A549 (cell line): ENCODE measurements around the gene ACKR2. TPM values are rescaled to one million over a fixed set of nuclear protein-coding genes. Genes with fewer than 3 reads are reported as not detected.

Experiments
- ATAC-seq, 2 experiments: fragments of 200-7000 bp in 1 of 2; fragments of >200 bp in 1 of 2; cut with Nextera tagmentation in 1 of 2; cut with Tn5 transposase in 1 of 2; 3 replicates each; pipeline versions ENCODE4 v1.8.0 to v1.9.1; 2018 to 2020; ENCODE audit warnings: mild to moderate bottlenecking in 1 of 2, moderate library complexity in 1 of 2
- CTCF ChIA-PET: fragments of 300-600 bp; sonication (Branson Sonifier 250); formaldehyde crosslinking; extraction: SDS; loops from one replicate; lab custom pipeline; 2021; ENCODE audit warnings: antibody characterized with exemption, inconsistent platforms; lab: Yijun Ruan, JAX
- POLR2A ChIA-PET: fragments of 350-600 bp; formaldehyde crosslinking; extraction: SDS; loops from one replicate; lab custom pipeline; 2021; ENCODE audit warnings: antibody characterized with exemption, inconsistent platforms; lab: Yijun Ruan, JAX
- DNase-seq, 2 experiments: peaks; one replicate each; pipeline versions ENCODE4 v3.0.0 to v3.0.0-alpha.2; 2011 to 2016; ENCODE audit warnings: low read depth in 1 of 2, low spot score in 1 of 2
- FAIRE-seq: peaks from 2 replicates; lab custom pipeline; 2011; peaks lifted over from hg19 to GRCh38; lab: Jason Lieb, UNC
- H3K27ac ChIP-seq, 2 experiments: fragments of >200 bp; sonication (Bioruptor Twin); formaldehyde crosslinking; 3 replicates each; pipeline ENCODE4 v1.5.1; 2016 to 2017
- H3K4me1 ChIP-seq: fragments of >200 bp; sonication (Bioruptor Twin); formaldehyde crosslinking; 3 replicates; pipeline ENCODE4 v1.6.1; 2016
- H3K4me2 ChIP-seq: fragments of >200 bp; sonication (Bioruptor Twin); formaldehyde crosslinking; 3 replicates; pipeline ENCODE4 v1.6.1; 2016
- H3K4me3 ChIP-seq: fragments of >200 bp; sonication (Bioruptor Twin); formaldehyde crosslinking; 3 replicates; pipeline ENCODE4 v1.5.1; 2016
- H3K9me3 ChIP-seq: fragments of >200 bp; sonication (Bioruptor Twin); formaldehyde crosslinking; 3 replicates; pipeline ENCODE4 v1.6.1; 2016
- BHLHE40 ChIP-seq: IDR thresholded peaks from 2 replicates; pipeline ENCODE4 v1.6.1; 2012; ENCODE audit warnings: low read depth, low read length, inconsistent platforms
- CBX8 ChIP-seq: fragments of 200-600 bp; sonication (generic); IDR thresholded peaks from 2 replicates; pipeline ENCODE4 v1.6.1; 2016
- CTCF ChIP-seq: fragments of >200 bp; sonication (Bioruptor Twin); formaldehyde crosslinking; IDR thresholded peaks from 3 replicates; pipeline ENCODE4 v1.5.1; 2016
- EHF ChIP-seq: fragments of 250-450 bp; sonication (Bioruptor Pico); IDR thresholded peaks from 2 replicates; pipeline ENCODE4 v1.5.0; 2020; ENCODE audit warnings: mild to moderate bottlenecking
- FOSL2 ChIP-seq, 2 experiments: fragments of 450-650 bp in 1 of 2; fragments of >200 bp in 1 of 2; sonication (Bioruptor Twin) in 1 of 2; formaldehyde crosslinking; IDR thresholded peaks; 2 replicates each; pipeline versions ENCODE4 v1.5.0 to v1.6.1; 2016 to 2020; ENCODE audit warnings: mild to moderate bottlenecking in 1 of 2, moderate library complexity in 1 of 2
- HDAC2 ChIP-seq: fragments of 200-600 bp; sonication (generic); IDR thresholded peaks from 2 replicates; pipeline ENCODE4 v1.6.1; 2016
- HOXB13 ChIP-seq: fragments of 250-450 bp; sonication (Bioruptor Pico); IDR thresholded peaks from 2 replicates; pipeline ENCODE4 v1.5.0; 2020; ENCODE audit warnings: low read depth, mild to moderate bottlenecking, moderate library complexity
- HOXB5 ChIP-seq: fragments of 250-450 bp; sonication (Bioruptor Pico); IDR thresholded peaks from 2 replicates; pipeline ENCODE4 v1.5.0; 2020; ENCODE audit warnings: mild to moderate bottlenecking, moderate library complexity
- JUNB ChIP-seq: fragments of >200 bp; sonication (Bioruptor Twin); formaldehyde crosslinking; IDR thresholded peaks from 2 replicates; pipeline ENCODE4 v1.6.1; 2016
- KDM1A ChIP-seq: fragments of 200-600 bp; sonication (generic); IDR thresholded peaks from 2 replicates; pipeline ENCODE4 v1.6.1; 2016; ENCODE audit warnings: low read depth, mild to moderate bottlenecking
- MAZ ChIP-seq: fragments of 150-350 bp; IDR thresholded peaks from 2 replicates; pipeline ENCODE4 v1.6.1; 2014; ENCODE audit warnings: antibody characterized with exemption, low read depth, low read length, borderline replicate concordance
- PHF8 ChIP-seq: fragments of 200-600 bp; sonication (generic); IDR thresholded peaks from 2 replicates; pipeline ENCODE4 v1.6.1; 2016; ENCODE audit warnings: low read depth, mild to moderate bottlenecking, antibody characterized with exemption, moderate library complexity, borderline replicate concordance
- RARB ChIP-seq: fragments of 250-450 bp; sonication (Bioruptor Pico); IDR thresholded peaks from 2 replicates; pipeline ENCODE4 v1.8.0; 2021; ENCODE audit warnings: mild to moderate bottlenecking, moderate library complexity
- REST ChIP-seq: fragments of 200-600 bp; sonication (generic); IDR thresholded peaks from 2 replicates; pipeline ENCODE4 v1.6.1; 2016; ENCODE audit warnings: antibody characterized with exemption, mild to moderate bottlenecking, moderate library complexity
- SREBF2 ChIP-seq: fragments of 450-650 bp; IDR thresholded peaks from 2 replicates; pipeline ENCODE4 v1.6.1; 2014; ENCODE audit warnings: mild to moderate bottlenecking, moderate library complexity
- USF2 ChIP-seq: fragments of 450-650 bp; IDR thresholded peaks from 2 replicates; pipeline ENCODE4 v1.6.1; 2014; ENCODE audit warnings: antibody characterized with exemption
- ZC3H11A ChIP-seq: fragments of 450-650 bp; IDR thresholded peaks from 2 replicates; pipeline ENCODE4 v1.6.1; 2014; ENCODE audit warnings: antibody characterized with exemption, mild to moderate bottlenecking
- ZFP36 ChIP-seq: fragments of 450-650 bp; IDR thresholded peaks from 2 replicates; pipeline ENCODE4 v1.6.1; 2014; ENCODE audit warnings: borderline replicate concordance; ENCODE audit not compliant: partially characterized antibody
- ZNF302 ChIP-seq: fragments of 250-450 bp; sonication (Bioruptor Pico); IDR thresholded peaks from 2 replicates; pipeline ENCODE4 v1.9.0; 2021; ENCODE audit warnings: inconsistent platforms, mild to moderate bottlenecking, moderate library complexity
- ZSCAN20 ChIP-seq: fragments of 250-450 bp; sonication (Bioruptor Pico); IDR thresholded peaks from 2 replicates; pipeline ENCODE4 v1.8.0; 2022; ENCODE audit warnings: mild to moderate bottlenecking, moderate library complexity
- WGBS: methylation state at CpG from one replicate; pipeline ENCODE4 v1.1.6; 2017; ENCODE audit errors: missing lambda C conversion rate; 5-methylcytosine and 5-hydroxymethylcytosine counted together
- polyA plus RNA-seq, 4 experiments: library from polyadenylated mRNA; depleted of rRNA in 3 of 4; stranded (reverse); fragments of >200 nt; fragmentation: RNase III in 1 of 4; extraction: RNeasy Plus Mini Kit Qiagen cat#74134 plus additional on column Dnase treatment in 1 of 4; gene quantifications; 2 replicates in 3 of 4; 3 replicates in 1 of 4; pipeline ENCODE4 v1.2.3, GENCODE V29; 2011 to 2017
- TF ChIP-seq, protein P1 (sequence below): fragments of 250-450 bp; sonication (Bioruptor Pico); IDR thresholded peaks from 2 replicates; pipeline ENCODE4 v1.5.0; 2021; ENCODE audit warnings: mild to moderate bottlenecking, moderate library complexity, borderline replicate concordance

The ACKR2 gene
- polyA plus RNA-seq, 2 of the 4 experiments (the other 2 are of a cell fraction): 0.06 TPM; not detected in 1

- ChIA-PET CTCF (no interaction called here), POLR2A (no interaction called here)
- ATAC-seq (no peak), FAIRE-seq (no peak), DNase-seq (no peak)
- WGBS: 72% methylated on average over 9 of the region's 12 CpGs
- H3K4me1 ChIP-seq: no peaks in the 10 kb centered on the region
- H3K4me3 ChIP-seq: no peak overlapping the region
- TF ChIP-seq ZNF302: no peak
- H3K9me3 ChIP-seq: no peaks in the 10 kb centered on the region
- H3K27ac ChIP-seq: no peak overlapping the region
- no peak overlapping the region for H3K4me2 ChIP-seq
These were observed 96.5 kb downstream of the ACKR2 start for GRCh38 chr3:42905740-42906069.

- Histone ChIP-seq H3K9me3 (no peaks in the 10 kb centered on the region), H3K4me2 (no peak within 1 kb of the TSS), H3K27ac (no peak within 1 kb of the TSS), H3K4me1 (no peaks in the 10 kb centered on the region), H3K4me3 (no peak within 1 kb of the TSS)
- ChIA-PET CTCF (interaction anchor here (1.0 kb wide), 1 partner anchor 11 kb away, joined by 3 read pairs; no protein-coding TSS in a partner anchor), POLR2A (no interaction called here)
- TF ChIP-seq KDM1A: no peak
- no peak for TF ChIP-seq FOSL2 (IDR thresholded peaks at IDR 0.05)
- TF ChIP-seq FOSL2 (CRISPR knock-in tag; IDR thresholded peaks at IDR 0.05): no peak
- no peak for TF ChIP-seq PHF8
- no peak for TF ChIP-seq ZFP36
- TF ChIP-seq EHF (CRISPR knock-in tag): no peak
- no peak for TF ChIP-seq RARB (CRISPR knock-in tag)
- TF ChIP-seq MAZ: no peak
- TF ChIP-seq ZC3H11A: no peak
- TF ChIP-seq JUNB: no peak
- TF ChIP-seq, protein P1, sequence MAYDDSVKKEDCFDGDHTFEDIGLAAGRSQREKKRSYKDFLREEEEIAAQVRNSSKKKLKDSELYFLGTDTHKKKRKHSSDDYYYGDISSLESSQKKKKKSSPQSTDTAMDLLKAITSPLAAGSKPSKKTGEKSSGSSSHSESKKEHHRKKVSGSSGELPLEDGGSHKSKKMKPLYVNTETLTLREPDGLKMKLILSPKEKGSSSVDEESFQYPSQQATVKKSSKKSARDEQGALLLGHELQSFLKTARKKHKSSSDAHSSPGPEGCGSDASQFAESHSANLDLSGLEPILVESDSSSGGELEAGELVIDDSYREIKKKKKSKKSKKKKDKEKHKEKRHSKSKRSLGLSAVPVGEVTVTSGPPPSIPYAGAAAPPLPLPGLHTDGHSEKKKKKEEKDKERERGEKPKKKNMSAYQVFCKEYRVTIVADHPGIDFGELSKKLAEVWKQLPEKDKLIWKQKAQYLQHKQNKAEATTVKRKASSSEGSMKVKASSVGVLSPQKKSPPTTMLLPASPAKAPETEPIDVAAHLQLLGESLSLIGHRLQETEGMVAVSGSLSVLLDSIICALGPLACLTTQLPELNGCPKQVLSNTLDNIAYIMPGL (CRISPR knock-in tag): no peak
- TF ChIP-seq CTCF: no peak
- TF ChIP-seq SREBF2: no peak
- FAIRE-seq (no peak), DNase-seq (no peak), ATAC-seq (no peak)
- 80% methylated on average over 11 of the region's 59 CpGs for WGBS
These were observed 97.0 kb downstream of the ACKR2 start, which contains the start of gene ZNF662 for GRCh38 chr3:42906070-42906847. Gene ZNF662 (plus strand): TSS chr3:42906142. CDS start chr3:42908115, 1,973 bp downstream.

DNA sequence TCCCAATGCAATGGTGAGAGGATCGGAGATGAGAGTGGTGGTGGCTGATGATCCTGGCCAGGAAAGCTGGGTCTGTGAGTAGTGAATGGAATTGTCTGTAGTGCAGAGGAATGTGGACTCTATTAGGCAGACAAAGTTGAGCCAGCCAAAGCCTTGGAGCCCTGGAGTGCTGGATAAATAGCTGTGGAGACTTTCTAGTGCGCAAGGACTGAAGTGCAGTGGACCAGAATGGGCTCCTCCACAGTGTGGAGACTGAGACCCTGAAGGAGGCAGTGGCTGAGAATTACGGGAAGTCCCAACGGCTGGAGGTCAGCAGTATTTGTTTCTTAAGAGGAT, 97.6 kb downstream of the ACKR2 start:
- WGBS: 31% methylated on average over 4 of the region's 4 CpGs
- CTCF ChIA-PET: interaction anchor here (1.0 kb wide), 1 partner anchor 10 kb away, joined by 3 read pairs; no protein-coding TSS in a partner anchor
- no peak overlapping the region for H3K4me2 ChIP-seq
- DNase-seq: no peak
- TF ChIP-seq HDAC2 (no peak), ZSCAN20 (CRISPR knock-in tag) (no peak), MAZ (no peak), BHLHE40 (no peak), REST (no peak), HOXB5 (CRISPR knock-in tag) (no peak), HOXB13 (no peak), RARB (CRISPR knock-in tag) (no peak), CBX8 (no peak), USF2 (no peak)
- TF ChIP-seq, all 56 proteins: peak for 0
- ATAC-seq (no peak), FAIRE-seq (no peak)
- Histone ChIP-seq H3K9me3 (no peaks in the 10 kb centered on the region), H3K4me1 (no peaks in the 10 kb centered on the region), H3K27ac (no peak overlapping the region), H3K4me3 (no peak overlapping the region)
- POLR2A ChIA-PET: no interaction called here
